Mesothelial cell of epicardium (in vitro differentiated cells): ENCODE measurements around the gene GPR146. TPM values are rescaled to one million over a fixed set of nuclear protein-coding genes. Genes with fewer than 3 reads are reported as not detected.
A peak's percentile ranks its signal among the peaks of the same experiment; 100 is the strongest.

Source experiments
- DNase-seq, 2 experiments: peaks; one replicate each; pipeline ENCODE4 v3.0.0; 2021; ENCODE audit warnings: low spot score in 2 of 2; ENCODE audit not compliant: unreplicated experiment in 2 of 2
- H3K27ac Mint-ChIP-seq: 2 replicates; pipeline ENCODE4 v1.8.0; 2021; ENCODE audit warnings: mixed read lengths
- H3K27me3 Mint-ChIP-seq: 2 replicates; pipeline ENCODE4 v1.8.0; 2021; ENCODE audit warnings: low read depth, mixed read lengths
- H3K36me3 Mint-ChIP-seq: 2 replicates; pipeline ENCODE4 v1.8.0; 2021; ENCODE audit warnings: mixed read lengths
- H3K4me1 Mint-ChIP-seq: 2 replicates; pipeline ENCODE4 v1.8.0; 2021; ENCODE audit warnings: mixed read lengths
- H3K4me3 Mint-ChIP-seq: 2 replicates; pipeline ENCODE4 v1.8.0; 2021; ENCODE audit warnings: mild to moderate bottlenecking, moderate library complexity, mixed read lengths
- H3K9me3 Mint-ChIP-seq: 2 replicates; pipeline ENCODE4 v1.8.0; 2021; ENCODE audit warnings: mixed read lengths
- CTCF ChIP-seq: fragments of 200-600 bp; sonication (generic); IDR thresholded peaks from one replicate; pipeline ENCODE4 v1.5.0; 2021; ENCODE audit warnings: antibody characterized with exemption; ENCODE audit not compliant: unreplicated experiment
- total RNA-seq: library from RNA; stranded (reverse); gene quantifications from 3 replicates; pipeline ENCODE4 v1.2.1, GENCODE V29; 2021

Gene GPR146
- total RNA-seq, 1 donor from 2014 or later = 1.0 TPM

- Mint-ChIP-seq H3K36me3 (peaks cover 1% of the 10 kb centered on the region), H3K4me1 (peaks cover 23% of the 10 kb centered on the region), H3K9me3 (no peaks in the 10 kb centered on the region), H3K27me3 (no peaks in the 10 kb centered on the region), H3K27ac (no peak overlapping the region), H3K4me3 (no peak overlapping the region)
- DNase-seq = no peak
- no peak for TF ChIP-seq CTCF
Observed at GRCh38 chr7:1080252-1080920, 36.0 kb downstream of the GPR146 start.

- H3K27ac Mint-ChIP-seq = no peak overlapping the region
- no peak for TF ChIP-seq CTCF
- H3K27me3 Mint-ChIP-seq = no peaks in the 10 kb centered on the region
- H3K9me3 Mint-ChIP-seq = no peaks in the 10 kb centered on the region
- H3K4me1 Mint-ChIP-seq = peaks cover 23% of the 10 kb centered on the region
- DNase-seq = no peak
- peaks cover 1% of the 10 kb centered on the region for H3K36me3 Mint-ChIP-seq
- no peak overlapping the region for H3K4me3 Mint-ChIP-seq
Observed at GRCh38 chr7:1080921-1081255, 36.5 kb downstream of the GPR146 start.

- H3K27me3 Mint-ChIP-seq = no peaks in the 10 kb centered on the region
- no peak overlapping the region for H3K27ac Mint-ChIP-seq
- no peak overlapping the region for H3K4me3 Mint-ChIP-seq
- TF ChIP-seq CTCF = no peak
- H3K36me3 Mint-ChIP-seq = peaks cover 1% of the 10 kb centered on the region
- peaks cover 23% of the 10 kb centered on the region for H3K4me1 Mint-ChIP-seq
- no peaks in the 10 kb centered on the region for H3K9me3 Mint-ChIP-seq
- no peak for DNase-seq
Observed at GRCh38 chr7:1081336-1081735, 37.0 kb downstream of the GPR146 start.

- peaks cover 1% of the 10 kb centered on the region for H3K36me3 Mint-ChIP-seq
- H3K4me3 Mint-ChIP-seq = peak overlapping the region; percentile 45
- H3K27me3 Mint-ChIP-seq = no peaks in the 10 kb centered on the region
- peaks cover 27% of the 10 kb centered on the region for H3K4me1 Mint-ChIP-seq
- H3K27ac Mint-ChIP-seq = no peak overlapping the region
- DNase-seq = no peak
- H3K9me3 Mint-ChIP-seq = no peaks in the 10 kb centered on the region
- TF ChIP-seq CTCF = no peak
Observed at GRCh38 chr7:1081931-1082401, 37.6 kb downstream of the GPR146 start.

- Mint-ChIP-seq H3K4me3 (no peak overlapping the region), H3K4me1 (peaks cover 46% of the 10 kb centered on the region), H3K36me3 (peaks cover 1% of the 10 kb centered on the region), H3K9me3 (no peaks in the 10 kb centered on the region), H3K27me3 (no peaks in the 10 kb centered on the region), H3K27ac (no peak overlapping the region)
- no peak for TF ChIP-seq CTCF
- DNase-seq = no peak
Observed at GRCh38 chr7:1083729-1084657, 39.6 kb downstream of the GPR146 start.
